ENCODE data around the gene TMEM95. TPM values are rescaled to one million over a fixed set of nuclear protein-coding genes. Genes with fewer than 3 reads are reported as not detected.

TMEM95 gene
- total RNA-seq, 2 experiments from 2014 or later = not detected

Other genes starting within 250 kb of the TMEM95 start
- not detected for gene ASGR2, start 240.3 kb upstream of the TMEM95 start, total RNA-seq
- gene ASGR1, start 175.8 kb upstream of the TMEM95 start, total RNA-seq = 1 to 10 TPM; 2.8 to 4.4 TPM
- 1 to 10 TPM; 8.9 to 9.8 TPM for gene DLG4, start 135.3 kb upstream of the TMEM95 start, total RNA-seq
- 100 to 1,000 TPM; 245 to 256 TPM for gene ACADVL, start 135.2 kb upstream of the TMEM95 start, total RNA-seq
- gene DVL2, start 120.6 kb upstream of the TMEM95 start, total RNA-seq = 10 to 100 TPM; 64.4 to 66.5 TPM
- 10 to 100 TPM; 28.1 to 28.8 TPM for gene PHF23, start 115.7 kb upstream of the TMEM95 start, total RNA-seq
- 100 to 1,000 TPM; 112 to 113 TPM for gene GABARAP, start 112.7 kb upstream of the TMEM95 start, total RNA-seq
- 100 to 1,000 TPM; 180 to 191 TPM for gene CTDNEP1, start 103.4 kb upstream of the TMEM95 start, total RNA-seq
- gene ELP5, start 102.9 kb upstream of the TMEM95 start, total RNA-seq = 100 to 1,000 TPM in 1 of 2 experiments, 10 to 100 TPM in 1; 99.0 to 110 TPM
- gene CLDN7, start 92.7 kb upstream of the TMEM95 start, total RNA-seq = 1 to 10 TPM in 1 of 2 experiments, under 1 TPM in 1; 0.90 to 1.6 TPM
- gene SLC2A4, start 73.4 kb upstream of the TMEM95 start, total RNA-seq = under 1 TPM; 0.54 to 0.56 TPM
- under 1 TPM; 0.19 to 0.24 TPM for gene YBX2, start 60.5 kb upstream of the TMEM95 start, total RNA-seq
- 1,000 to 10,000 TPM; 1,429 to 1,492 TPM for gene EIF5A, start 47.5 kb upstream of the TMEM95 start, total RNA-seq
- gene GPS2, start 39.8 kb upstream of the TMEM95 start, total RNA-seq = 10 to 100 TPM; 58.4 to 62.6 TPM
- 10 to 100 TPM; 44.1 to 46.0 TPM for gene NEURL4, start 25.8 kb upstream of the TMEM95 start, total RNA-seq
- gene ACAP1, start 18.6 kb upstream of the TMEM95 start, total RNA-seq = 100 to 1,000 TPM; 235 to 238 TPM
- gene KCTD11, start 3.0 kb upstream of the TMEM95 start, total RNA-seq = 1 to 10 TPM; 4.0 to 4.5 TPM
- 1 to 10 TPM; 4.3 to 5.0 TPM for gene TNK1, start 25.9 kb downstream of the TMEM95 start, total RNA-seq
- 10 to 100 TPM; 63.0 to 66.8 TPM for gene PLSCR3, start 39.4 kb downstream of the TMEM95 start, total RNA-seq
- 10 to 100 TPM; 42.7 to 44.3 TPM for gene TMEM256, start 48.9 kb downstream of the TMEM95 start, total RNA-seq
- 1 to 10 TPM; 8.8 to 9.3 TPM for gene NLGN2, start 52.7 kb downstream of the TMEM95 start, total RNA-seq
- not detected for gene SPEM1, start 65.2 kb downstream of the TMEM95 start, total RNA-seq
- gene SPEM2, start 70.5 kb downstream of the TMEM95 start, total RNA-seq = not detected
- not detected for gene SPEM3, start 73.7 kb downstream of the TMEM95 start, total RNA-seq
- gene TMEM102, start 80.3 kb downstream of the TMEM95 start, total RNA-seq = 10 to 100 TPM; 10.4 TPM
- gene FGF11, start 84.4 kb downstream of the TMEM95 start, total RNA-seq = 1 to 10 TPM; 7.6 to 9.2 TPM
- 10 to 100 TPM; 10.6 to 11.3 TPM for gene CHRNB1, start 89.9 kb downstream of the TMEM95 start, total RNA-seq
- gene ZBTB4, start 124.5 kb downstream of the TMEM95 start, total RNA-seq = 10 to 100 TPM; 16.7 TPM
- not detected for gene SLC35G6, start 126.3 kb downstream of the TMEM95 start, total RNA-seq
- gene POLR2A, start 129.2 kb downstream of the TMEM95 start, total RNA-seq = 100 to 1,000 TPM; 198 to 200 TPM
- gene TNFSF12, start 193.9 kb downstream of the TMEM95 start, total RNA-seq = 10 to 100 TPM; 11.6 to 15.1 TPM
- gene TNFSF13, start 203.6 kb downstream of the TMEM95 start, total RNA-seq = 1 to 10 TPM; 6.3 to 7.3 TPM
- gene SENP3, start 206.8 kb downstream of the TMEM95 start, total RNA-seq = 100 to 1,000 TPM in 1 of 2 experiments, 10 to 100 TPM in 1; 96.5 to 100 TPM
- 1 to 10 TPM; 6.6 to 6.7 TPM for gene CD68, start 224.5 kb downstream of the TMEM95 start, total RNA-seq
- gene MPDU1, start 228.7 kb downstream of the TMEM95 start, total RNA-seq = 10 to 100 TPM; 72.8 to 77.2 TPM
- gene SOX15, start 234.9 kb downstream of the TMEM95 start, total RNA-seq = under 1 TPM; 0.28 to 0.35 TPM

Measured in activated naive CD8-positive, alpha-beta T cell treated with anti-CD3 and anti-CD28 coated beads for 36 hours (primary cell).